HPDE6-E6E7 (cell line): ENCODE results near the gene GPRC5A.
A peak's percentile ranks its signal among the peaks of the same experiment; 100 is the strongest.

Experiments
- DNase-seq: peaks from one replicate; pipeline ENCODE4 v3.0.0; 2011; ENCODE audit warnings: missing footprints; ENCODE audit errors: extremely low spot score

Gene GPRC5A

DNA sequence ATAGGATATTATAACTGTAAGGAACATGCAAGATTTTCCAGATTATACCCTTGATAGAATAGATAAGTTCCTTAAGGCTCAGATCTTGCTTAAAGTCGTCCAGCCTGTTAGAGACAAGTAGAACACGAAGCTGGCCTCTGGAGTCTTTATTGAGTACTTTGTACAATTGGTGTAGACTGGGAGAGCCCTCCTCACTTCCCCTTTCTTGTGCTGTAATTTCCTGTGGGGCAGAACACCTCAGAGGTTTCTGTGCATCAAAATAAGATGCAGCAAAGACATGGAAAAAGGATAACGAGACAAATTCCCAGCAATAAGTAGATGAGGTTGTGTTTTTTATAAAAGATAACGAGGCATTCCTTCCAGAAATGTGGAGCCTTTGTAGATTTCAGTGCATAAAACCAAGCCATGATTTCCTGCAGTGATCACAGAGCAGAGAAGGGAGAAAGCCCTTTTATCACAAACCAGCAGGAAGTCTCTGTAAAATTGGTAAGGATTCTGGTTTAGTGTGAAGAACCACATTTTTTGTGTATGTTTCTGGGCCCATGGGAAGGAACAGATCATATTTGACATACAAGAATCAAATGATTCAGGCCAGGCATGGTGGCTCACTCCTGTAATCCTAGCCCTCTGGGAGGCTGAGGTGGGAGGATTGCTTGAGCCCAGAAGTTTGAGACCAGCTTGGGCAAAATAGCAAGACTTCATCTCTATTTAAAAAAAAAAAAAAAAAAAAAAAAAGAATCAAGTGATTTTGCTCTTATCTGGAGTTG is 18.0 kb downstream of the GPRC5A start:
- DNase-seq, result no peak

DNA sequence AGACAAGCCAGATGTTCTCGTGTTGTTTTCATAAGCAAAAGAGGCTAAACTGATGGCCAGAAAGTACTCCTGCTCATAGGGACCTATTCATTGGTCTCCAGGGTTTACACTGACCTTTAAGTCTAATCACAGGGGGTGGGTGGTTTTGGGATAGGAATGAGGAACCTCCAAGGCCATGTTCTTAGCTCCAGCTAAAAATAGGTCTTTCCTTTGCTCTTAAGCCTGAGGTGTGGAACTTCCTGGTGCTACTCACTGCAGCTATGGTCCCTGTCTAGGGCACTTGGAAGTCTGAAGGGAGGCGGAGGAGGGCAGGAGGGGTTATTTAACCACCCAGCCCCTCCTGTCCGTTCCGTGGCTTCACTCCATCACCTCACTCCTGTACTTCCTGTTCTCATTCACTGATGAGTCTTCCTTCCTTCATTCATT is 18.6 kb downstream of the GPRC5A start:
- no peak for DNase-seq

DNA sequence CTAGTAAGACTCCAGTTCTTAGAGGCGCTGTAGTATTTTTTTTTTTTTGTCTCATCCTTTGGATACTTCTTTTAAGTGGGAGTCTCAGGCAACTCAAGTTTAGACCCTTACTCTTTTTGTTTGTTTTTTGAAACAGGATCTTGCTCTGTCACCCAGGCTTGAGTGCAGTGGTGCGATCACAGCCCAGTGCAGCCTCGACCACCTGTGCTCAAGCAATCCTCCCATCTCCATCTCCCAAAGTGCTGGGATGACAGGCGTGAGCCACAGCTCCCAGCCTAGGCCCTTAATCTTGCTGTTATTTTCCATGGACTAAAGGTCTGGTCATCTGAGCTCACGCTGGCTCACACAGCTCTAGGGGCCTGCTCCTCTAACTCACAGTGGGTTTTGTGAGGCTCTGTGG is 21.3 kb downstream of the GPRC5A start:
- no peak for DNase-seq

DNA sequence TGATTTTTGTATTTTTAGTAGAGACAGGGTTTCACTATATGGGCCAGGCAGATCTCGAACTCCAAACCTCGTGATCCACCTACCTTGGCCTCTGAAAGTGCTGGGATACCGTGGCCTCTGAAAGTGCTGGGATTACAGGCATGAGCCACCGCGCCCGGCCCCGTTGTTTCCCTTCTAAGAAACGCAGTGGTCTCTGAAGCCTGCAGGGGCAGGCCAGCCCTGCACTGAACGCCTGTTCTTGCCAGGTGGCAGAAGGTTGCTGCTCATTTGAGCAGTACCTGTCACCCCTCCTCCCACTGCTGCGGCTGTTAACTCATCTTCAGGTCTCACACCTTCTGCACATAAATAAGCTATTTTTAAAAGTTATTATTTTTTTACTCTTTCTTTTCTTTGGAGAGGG is 24.3 kb downstream of the GPRC5A start:
- no peak for DNase-seq

DNA sequence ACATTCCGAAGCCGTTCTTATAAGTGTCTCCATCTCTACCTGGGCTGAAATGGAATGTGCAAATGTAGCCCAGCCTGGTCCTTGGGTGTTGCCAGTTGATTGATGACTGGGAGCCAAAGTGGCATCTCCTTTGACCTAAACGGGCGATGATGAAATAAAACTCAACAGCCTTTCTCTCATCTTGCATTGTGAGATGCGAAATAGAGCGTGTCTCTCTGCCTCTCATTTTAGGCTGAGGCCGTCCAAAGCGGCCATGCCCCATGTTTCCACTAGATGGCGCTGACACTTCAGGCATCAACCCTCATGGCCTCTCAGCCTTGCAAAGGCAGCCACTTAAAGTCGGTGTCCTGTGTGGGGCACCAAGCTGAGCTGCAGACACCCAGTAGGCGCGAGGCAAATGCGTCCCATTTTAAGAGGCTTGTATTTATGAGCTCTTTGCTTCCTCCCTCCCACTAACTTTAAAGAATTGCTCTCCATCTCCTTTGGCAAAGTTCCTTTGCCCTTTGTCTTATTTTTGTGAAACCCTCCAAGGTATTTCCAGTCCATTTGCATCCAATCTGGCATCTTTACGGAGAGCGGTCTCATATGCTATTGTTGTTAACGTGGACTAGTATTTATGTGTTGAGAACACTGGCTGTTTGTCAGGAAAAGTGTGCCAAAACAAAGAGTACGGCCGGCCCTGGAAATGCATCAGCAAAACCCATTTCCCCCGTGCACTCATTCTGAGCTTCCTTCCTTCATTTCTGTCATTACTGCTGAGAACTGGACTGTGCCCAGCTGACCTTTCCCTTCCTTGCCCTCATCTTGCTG is 25.0 kb downstream of the GPRC5A start:
- DNase-seq, result no peak

DNA sequence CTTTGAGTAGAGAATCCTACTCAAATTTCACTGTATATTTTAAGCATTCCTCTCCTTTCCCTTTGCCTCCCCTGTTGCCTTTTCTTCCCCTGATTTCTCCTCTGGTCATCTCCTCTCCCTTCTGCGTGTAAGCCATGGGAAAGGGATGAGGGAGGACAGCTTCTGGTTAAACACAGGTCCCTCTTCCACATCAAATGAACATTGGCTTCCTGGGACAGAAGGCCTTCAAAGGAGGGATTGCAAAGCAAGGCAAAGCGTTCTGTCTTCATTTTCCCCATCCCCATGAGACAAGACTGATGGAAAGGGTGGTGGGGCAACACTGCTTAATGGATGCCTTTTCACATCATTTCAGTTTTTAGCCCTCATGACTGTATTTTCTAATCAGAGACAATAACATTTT is 26.2 kb downstream of the GPRC5A start:
- no peak for DNase-seq

DNA sequence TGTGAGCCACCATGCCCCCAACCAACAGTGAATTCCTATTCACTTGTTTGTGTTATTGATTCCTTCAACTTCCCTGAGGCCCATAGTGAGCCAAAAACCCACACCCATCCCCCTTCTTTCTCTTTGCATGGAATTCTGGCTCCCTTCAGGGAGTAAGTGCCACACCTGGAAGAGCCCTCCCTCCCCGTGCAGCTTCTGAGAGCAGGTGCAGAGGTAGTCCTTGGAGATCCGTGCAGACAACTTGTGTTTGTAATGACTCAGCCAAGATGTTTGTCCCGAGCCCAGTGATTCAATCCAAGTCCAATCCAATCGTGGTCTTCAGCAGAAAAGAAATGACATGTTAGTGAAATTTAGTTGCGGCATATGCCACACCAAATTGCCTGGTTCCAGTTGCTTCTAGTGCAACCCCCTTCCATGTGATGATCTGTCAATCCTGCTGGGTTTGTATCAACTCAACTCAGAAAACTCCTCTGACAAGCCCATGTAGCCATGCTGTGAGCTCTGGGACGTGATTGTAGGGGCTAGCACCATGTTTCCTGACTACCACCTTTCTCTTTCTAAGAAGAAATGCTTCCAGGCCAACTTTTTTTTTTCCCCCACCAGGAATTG is 27.5 kb downstream of the GPRC5A start:
- no peak for DNase-seq

DNA sequence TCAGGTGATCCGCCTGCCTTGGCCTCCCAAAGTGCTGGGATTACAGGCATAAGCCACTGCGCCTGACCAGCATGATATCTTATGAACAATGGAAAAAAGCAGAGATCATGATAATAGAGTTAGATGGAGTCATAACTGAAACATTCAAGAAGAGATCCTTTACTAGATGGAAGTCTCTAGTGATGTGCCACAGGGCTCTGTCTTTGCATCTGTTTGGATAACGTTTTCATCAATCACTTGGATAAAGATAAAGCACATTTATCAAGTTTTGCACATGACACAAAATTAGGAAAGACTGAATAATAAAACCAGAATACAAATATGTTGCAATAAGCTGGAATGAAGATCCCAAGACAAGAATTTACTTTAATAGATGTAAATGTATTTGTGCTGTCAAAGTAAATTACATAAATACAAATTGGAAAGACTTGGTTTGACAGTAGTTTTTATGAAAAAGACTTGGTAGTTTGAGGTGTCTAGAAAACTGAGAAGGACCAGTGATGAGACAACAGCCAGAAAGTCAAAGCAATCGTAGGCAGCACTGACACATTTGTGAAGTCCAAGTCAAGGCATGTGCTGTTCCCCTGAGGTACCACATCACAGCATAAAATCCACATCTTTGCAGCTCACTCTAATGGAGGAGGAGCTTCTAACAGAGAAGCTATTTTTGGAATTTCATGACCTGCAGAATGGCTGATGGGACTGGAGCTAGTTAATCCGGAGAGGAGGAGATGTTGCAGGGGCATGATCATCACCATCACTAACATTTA is 28.5 kb downstream of the GPRC5A start:
- DNase-seq, result no peak

DNA sequence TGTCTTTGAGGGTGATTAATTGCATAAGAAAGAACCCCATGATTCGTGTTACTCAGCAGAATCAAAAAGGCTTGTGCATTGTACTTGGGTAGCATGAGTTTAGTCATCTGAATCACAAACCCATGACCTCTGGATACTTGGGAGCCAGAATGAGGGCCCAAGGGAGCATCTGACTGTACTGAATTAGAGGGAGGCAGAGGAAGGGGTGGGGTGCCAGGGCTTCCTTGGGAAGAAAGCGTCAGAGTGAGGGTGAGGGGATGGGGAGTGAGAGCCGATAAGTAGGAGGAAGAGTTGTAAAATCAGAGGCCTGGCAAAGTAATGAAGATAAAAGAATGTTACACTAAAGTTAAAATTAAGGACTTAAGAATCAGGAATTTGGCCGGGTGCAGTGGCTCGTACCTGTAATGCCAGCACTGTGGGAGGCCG is 30.8 kb downstream of the GPRC5A start:
- DNase-seq, result no peak

DNA sequence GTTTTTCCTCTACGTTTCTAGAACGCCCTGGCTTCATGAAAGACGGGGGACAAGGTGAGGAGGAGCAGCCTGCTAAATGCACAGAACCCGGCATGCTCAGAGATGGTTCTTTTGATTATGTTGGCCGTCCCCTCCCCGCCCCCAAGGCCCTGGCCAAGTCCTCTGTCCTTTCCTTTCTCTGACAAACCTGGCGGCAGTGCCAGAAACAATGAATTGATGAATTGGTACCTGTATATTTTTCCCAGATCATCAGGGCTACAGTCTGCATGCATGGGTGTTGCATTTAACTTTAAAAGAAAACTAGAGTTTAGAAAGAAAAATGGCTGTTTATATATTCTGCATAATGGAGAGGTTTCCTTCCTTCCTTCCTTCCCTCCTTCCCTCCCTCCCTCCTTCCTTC is 31.6 kb downstream of the GPRC5A start:
- DNase-seq, result no peak

DNA sequence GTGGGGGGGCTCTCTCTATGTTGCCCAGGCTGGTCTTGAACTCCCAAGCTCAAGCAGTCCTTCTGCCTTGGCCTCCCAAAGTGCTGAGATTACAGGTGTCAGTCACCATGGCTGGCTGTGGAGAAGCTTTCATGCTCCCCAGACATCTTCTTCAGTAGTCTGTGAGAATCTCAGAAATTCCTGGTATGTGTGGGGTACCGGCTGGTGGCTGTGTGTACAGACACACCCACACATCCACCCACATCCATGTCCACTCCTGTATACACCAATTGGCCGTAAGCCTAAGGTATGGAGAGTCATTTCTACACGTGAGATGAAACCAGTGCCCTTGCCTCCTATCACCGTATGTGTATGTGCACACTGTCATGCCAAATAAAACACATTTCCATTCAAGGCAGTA is 32.8 kb downstream of the GPRC5A start:
- DNase-seq, result no peak

DNA sequence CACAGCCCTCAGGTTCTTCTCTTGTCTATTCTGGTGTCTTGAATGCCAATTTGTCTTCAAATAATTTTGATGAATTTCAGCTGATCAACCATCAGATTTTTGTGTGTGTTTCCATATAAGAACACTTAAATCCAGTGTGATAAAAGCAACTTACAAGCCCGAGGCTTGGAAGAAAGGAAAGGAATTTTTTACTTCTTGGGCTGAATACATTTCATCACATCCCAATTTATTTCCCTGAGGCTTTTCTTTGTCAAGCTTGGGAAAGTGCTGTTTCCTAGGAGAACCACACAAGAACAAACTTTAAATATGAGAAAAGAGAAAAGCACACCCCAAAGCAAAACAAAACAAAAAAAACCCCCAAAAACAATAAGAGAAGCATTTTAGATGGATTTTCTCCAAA is 34.0 kb downstream of the GPRC5A start:
- DNase-seq, result no peak

DNA sequence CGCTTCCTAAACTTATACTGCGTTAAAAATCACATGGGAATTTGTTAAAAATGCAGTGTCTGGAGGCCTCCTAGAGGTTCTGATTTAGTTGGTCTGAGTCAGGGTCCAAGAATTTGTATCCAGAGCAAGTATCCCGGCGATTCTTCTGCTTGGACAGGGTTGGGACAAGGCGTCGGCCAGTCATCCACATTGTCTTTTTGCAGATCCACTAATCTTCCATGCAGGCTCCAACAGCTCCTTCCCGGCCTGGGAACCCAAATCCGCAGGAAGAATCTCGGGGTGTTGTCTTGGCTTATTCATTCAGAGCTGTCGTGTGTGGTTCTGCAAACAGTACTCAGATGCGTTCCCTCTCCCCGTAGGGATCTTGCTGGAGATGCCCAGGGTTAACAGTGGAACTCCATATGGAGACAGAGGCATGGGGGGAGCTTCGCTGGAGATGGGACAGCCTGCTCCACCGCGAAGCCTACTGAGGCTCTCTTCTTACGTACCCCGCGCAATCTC is 35.3 kb downstream of the GPRC5A start:
- no peak for DNase-seq

DNA sequence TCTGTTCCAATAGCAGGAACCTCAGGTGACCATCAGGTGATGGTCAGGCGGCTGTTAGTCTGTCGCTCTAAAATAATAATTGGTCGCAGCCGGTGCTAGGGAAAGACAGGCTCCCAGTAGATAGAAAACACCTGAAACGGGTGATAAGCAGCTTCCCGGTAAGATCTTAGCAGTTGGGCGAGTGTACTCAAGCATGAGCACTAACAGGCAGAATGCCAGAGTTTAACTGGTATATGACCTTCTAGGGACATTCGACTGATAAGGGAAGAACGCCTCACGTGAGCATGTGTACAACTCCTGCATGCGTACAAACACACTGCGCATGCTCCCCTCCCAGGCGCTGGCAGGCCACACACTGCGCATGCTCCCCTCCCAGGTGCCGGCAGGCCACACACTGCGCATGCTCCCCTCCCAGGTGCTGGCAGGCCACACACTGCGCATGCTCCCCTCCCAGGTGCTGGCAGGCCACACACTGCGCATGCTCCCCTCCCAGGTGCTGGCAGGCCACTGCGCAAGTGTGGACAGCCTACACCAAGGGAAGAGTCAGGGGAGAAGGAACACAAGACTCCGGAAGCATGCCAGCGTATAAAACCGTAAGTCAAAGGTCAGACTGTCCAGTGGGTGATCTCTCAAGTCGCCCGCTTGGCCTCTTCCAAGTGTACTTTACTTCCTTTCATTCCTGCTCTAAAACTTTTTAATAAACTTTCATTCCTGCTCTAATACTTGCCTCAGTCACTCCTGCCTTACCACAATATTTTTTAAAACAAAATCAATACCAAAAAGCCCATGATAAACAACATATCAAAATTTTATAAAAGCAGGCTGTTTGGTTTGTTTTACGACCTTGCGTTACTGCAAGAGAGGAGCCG is 36.1 kb downstream of the GPRC5A start:
- DNase-seq, result peak; percentile 89

DNA sequence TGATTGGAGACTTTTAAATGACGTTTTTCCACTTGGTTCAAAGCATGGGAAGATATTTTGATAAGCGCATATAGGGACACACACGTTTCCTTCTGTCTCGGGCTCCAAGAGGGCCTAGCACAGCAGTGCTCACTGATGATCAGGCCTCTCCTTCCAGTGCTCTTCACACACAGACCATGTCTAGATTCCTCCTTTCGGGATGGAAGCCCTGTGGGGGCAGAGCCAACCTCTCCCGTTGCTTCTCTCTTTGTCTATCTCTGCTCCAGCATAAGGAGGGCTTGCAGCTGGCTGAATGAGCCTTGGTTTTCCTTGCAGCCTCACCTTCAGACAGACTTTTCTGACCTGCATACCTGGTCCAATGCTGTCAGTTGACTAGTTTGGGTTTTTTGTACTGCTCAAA is 38.3 kb downstream of the GPRC5A start:
- no peak for DNase-seq

DNA sequence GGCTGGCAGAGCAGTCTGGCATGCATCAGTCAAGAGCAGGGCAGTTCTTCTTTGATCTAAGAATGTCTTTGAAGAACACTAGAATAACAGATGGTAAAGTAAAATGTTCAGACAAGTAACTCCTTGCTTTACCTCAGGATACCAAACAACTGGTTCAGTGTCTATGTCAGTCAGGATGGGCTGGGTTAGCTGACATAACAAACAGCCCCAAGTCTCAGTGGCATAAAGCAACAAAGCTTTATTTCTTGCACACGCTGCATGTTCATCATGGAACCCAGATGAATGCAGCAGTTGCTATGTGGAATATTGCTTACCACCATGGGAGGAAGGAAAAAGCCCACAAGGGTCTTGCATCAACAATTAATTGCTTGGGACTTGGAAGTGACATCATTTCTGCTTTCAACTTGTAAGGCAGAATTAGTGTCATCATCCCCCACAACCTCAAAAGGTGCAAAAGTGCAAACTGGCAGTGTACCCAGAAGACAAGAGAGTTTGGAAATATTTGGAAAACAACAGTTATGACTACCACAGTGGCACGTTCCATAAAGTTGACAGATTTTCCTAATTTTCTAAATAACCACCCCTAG is 39.4 kb downstream of the GPRC5A start:
- no peak for DNase-seq

DNA sequence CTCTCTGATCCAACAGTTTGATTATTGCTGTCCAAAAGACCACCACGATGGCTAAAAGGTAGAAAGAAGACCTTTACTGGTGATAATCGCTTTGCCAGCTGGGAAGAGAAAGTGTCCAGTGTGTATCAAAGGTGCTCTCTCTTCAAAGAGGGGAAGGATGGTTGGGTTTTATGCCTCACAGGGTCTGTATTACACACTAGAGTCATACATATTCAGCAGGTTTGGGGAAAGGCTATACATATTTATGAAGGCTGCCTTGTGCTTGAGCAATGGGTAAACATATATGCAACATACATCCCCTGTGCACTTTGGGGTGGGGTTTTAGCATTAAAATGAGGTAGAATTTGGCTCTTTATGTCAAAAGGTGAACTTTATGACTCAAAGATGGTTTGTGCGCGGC is 42.4 kb downstream of the GPRC5A start:
- DNase-seq, result no peak

DNA sequence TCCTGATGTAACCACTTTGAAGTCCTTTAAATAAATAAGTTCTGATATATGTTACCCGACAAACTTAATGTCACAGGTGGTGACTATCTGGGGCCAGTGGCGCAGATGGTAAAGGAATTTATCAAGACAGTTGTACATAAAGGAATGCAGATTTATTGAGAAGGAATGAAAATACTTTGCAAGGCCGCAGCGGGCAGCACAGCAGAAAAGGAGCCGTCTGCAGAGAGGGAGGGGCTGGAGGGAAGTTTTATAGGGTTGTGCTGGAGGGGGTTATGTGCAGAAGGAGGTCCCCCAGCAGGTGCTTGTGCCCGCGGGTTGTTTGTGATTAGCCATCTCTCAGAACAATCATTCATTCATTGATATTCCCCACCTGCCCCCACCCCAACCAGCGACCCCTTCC is 43.2 kb downstream of the GPRC5A start:
- DNase-seq, result no peak

DNA sequence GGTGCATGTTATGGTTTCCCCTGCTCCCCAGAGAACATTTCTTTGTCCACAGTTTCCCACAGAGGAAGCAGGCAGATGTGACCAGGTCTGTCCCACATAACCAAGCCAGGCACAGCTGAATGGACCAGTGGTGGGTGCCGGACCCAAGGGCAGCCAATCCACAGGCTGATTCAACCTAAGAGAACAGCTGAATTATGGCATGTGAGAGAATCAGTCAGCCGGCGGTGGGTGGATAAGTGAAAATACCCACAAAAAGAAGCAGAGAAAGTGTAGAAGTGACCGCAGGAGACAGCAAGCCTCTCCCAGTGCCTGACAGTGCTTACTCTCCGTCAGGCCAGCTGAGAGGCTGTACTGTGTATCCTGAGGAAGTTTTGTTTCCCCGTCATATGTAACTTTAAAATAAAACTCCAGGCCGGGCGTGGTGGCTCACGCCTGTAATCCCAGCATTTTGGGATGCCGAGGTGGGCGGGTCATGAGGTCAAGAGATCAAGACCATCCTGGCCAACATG is 45.7 kb downstream of the GPRC5A start:
- no peak for DNase-seq

DNA sequence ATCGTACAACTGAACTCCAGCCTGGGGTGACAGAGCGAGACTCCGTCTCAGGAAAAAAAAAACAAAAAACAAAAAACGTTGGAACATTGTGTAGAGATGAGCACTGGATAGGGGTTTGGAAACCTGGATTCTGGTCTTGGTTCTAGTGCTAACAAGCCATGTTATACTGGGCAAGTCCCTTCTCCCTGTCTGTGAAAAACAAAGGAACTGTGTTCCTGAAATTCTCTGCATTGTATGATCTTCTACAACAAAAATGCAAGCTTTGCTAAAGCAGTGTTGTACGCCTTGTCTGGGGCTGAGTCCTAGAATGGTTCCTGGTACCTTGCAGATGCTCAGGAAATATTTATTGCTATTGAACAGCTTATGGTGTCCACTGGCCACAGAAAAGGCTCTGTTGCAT is 47.2 kb downstream of the GPRC5A start:
- DNase-seq, result no peak
